HG03558 (cell line): Measurements from ENCODE around the gene UPF3A.
"Not testable (repeated sequence)": the region's sequence is repeated elsewhere in the genome, so short reads cannot be mapped to it uniquely, and the experiment has no call there.

Experiments
- ATAC-seq: cut with Tn5 transposase; IDR thresholded peaks from one replicate; pipeline ENCODE4 v1.9.1; 2021; ENCODE audit warnings: moderate number of reproducible peaks; ENCODE audit not compliant: unreplicated experiment; ENCODE audit errors: extremely low read depth

UPF3A gene

DNA sequence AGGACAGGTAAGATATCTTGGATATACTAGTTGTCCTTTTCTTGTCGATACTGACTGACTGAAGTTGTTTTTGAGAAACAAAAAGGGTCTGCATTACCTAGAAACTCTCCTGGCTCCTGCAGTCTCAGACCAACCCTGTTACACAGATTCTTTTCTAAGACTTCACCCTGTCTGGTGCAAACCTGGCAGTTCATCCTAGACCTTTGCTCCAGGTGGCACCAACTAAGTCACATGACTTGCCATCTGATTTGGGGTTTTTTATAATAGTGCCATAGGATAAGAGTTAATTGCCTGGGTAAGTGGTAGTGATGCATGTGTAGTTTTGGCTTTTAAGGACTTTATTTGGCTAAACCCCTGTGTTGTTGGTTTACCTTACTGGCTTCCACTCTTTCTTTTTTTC is 47.2 kb downstream of the UPF3A start:
- no peak for ATAC-seq

- no peak for ATAC-seq
Observed at GRCh38 chr13:114330086-114330485, 48.7 kb downstream of the UPF3A start.

- not testable (repeated sequence) for ATAC-seq
Observed at GRCh38 chr13:114333881-114334280, 52.5 kb downstream of the UPF3A start.

DNA sequence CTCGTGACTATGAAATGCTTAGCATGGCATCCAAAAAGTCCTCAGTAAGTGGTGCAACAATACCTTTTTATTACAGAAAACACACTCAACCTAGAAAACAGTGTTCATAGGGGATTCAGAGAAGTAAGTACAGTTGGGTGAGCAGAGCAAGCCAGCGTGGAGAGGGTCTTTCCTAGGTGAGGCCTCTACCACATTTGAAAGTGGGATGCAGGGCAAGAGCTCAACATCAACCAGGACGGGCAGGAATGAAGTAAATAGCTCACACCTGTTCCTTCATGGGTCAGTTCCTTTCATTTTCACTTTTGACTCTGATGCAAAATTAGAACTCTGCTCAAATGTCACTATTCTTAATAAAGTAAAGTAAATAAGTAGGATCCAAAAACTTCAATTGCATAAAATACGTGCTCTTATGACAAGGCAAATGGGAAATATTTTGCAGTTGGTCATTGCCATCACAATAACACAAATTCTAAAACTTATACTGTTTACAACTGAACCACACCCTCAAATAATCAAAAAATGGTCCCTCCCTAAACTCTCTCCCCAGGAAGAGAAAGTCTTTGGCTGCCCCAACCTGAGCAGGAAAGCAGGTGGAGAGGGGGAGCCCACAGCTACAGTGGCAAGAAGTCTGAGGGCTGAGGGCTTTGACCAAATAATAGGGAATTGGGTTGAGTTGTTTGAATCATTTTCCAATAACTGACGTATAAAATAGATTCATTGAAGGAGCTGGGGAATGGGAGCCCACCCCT is 53.1 kb downstream of the UPF3A start:
- no peak for ATAC-seq

GRCh38 chr13:114336457-114336856 is 55.1 kb downstream of the UPF3A start:
- ATAC-seq: not testable (repeated sequence)

- ATAC-seq: no peak
Observed at GRCh38 chr13:114338959-114339358, 57.6 kb downstream of the UPF3A start.

- ATAC-seq: no peak
Observed at GRCh38 chr13:114339857-114340534, 58.6 kb downstream of the UPF3A start.

DNA sequence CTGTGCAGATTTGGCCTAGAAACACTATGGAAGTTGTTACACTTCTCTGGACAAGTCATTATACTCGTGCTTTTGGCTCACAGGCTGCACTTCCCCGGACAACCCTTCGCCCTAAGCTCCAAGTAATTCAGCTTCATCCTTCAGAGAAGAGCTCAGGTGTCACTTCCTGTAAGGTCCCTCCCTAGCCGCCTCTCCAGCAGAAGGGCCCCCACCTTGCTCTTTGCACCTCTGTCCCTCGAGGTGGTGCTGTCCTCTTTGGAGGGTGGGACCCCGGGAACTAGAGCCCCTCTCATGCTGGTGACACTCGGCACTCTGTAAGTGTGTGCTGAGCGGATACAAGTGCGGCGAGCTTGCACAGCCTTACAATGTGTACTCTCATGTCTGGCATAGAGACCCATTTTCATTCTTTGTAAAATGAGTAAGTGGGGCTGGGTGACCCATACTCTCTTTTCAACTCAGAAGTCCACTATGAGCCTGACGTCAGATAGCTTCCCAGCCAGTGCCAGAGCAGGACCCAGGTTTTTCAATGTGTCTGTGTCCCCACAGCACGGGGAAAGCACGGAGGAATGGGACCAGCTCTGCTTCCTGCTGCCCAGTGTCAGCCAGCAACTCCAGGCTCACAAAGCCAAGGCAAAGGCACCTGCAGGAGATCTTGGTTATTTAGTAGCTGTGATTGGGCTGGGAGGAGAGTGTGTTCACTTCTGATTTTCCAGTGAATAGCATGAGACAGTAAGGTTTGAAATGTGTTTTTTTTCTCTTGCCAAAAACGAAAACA is 59.8 kb downstream of the UPF3A start:
- ATAC-seq: no peak

- ATAC-seq: not testable (repeated sequence)
Observed at GRCh38 chr13:114347256-114347655, 65.9 kb downstream of the UPF3A start.

DNA sequence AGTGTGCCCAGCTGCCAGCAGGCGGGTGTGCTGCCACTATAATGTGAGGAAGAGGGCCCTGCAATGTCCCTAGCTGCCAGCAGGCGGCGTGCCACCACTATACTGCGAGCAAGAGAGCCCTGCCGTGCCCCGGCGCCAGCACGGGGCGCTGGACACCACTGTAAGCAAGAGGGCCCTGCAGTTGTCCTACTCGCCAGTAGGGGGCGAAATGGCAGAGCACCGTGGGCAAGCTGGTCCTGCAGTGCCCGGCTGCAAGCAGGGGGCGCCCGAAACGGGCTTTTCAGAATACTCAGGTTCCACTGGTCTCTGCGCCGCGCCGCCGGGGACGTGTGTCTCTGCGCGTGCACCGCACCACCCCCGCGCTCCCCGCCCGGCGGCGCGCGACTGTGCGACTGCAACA is 71.4 kb downstream of the UPF3A start:
- ATAC-seq: not testable (repeated sequence)

DNA sequence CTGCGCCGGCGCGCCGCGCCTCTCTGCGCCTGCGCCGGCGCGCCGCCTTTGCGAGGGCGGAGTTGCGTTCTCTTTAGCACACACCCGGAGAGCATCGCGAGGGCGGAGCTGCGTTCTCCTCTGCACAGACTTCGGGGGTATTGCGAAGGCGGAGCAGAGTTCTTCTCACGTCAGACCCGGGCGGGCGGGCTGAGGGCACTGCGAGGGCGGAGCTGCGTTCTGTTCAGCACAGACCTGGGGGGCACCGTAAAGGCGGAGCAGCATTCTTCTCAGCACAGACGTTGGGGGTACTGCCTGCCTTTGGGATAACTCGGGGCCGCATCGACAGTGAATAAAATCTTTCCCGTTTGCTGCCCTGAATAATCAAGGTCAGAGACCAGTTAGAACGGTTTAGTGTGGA is 72.0 kb downstream of the UPF3A start:
- ATAC-seq: not testable (repeated sequence)
